Measurements from ENCODE around the gene ERRFI1. TPM values are rescaled to one million over a fixed set of nuclear protein-coding genes. Genes with fewer than 3 reads are reported as not detected.

The ERRFI1 gene
- total and polyA plus RNA-seq, 2 of the 8 experiments (the other 6 are each of a cell fraction or from before 2014, with no cell fraction given): 23.4 to 46.1 TPM

DNA sequence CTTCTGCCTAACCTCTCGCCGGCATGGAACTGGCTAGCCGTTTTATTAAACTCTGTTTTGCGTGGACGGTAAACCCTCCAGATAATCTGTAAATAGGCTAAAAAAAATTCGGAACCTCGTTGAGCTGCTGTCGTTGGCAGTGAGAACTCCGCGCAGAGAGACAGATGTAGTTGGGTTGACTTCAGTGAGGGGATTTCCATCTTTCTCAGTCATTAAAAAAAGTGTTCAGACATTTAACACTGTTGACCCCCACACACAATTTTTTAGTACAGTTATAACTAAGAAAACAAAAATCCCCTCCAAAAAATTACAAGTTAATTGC, 64.1 kb downstream of the ERRFI1 start:
- 2% methylated on average over 10 of the region's 10 CpGs; no CpG with 5 or more reads in 1 of the 2 experiments for WGBS, 2 experiments (ENCODE audit: extremely low coverage in 1 of 2, insufficient coverage in 1 of 2, insufficient read length in 1 of 2, insufficient replicate concordance in 2 of 2, low coverage in 1 of 2, low lambda C conversion rate in 2 of 2, missing lambda C conversion rate in 1 of 2)
- no peak overlapping the region for H2AK5ac ChIP-seq (ENCODE audit: low read depth, low read length)
- peaks cover 0 to 2% (median 0%) of the 10 kb centered on the region in 4 experiments; a peak in 1 of 7 replicates for H3K4me1 ChIP-seq (replicated peaks in 1 of 4; ENCODE audit: control insufficient read depth in 3 of 4, insufficient read depth in 4 of 4, low read length in 3 of 4)
- peak overlapping the region; percentile 87 for H3K56ac ChIP-seq (replicated peaks; ENCODE audit: insufficient read length, low read depth, low read length)
- H3K36me3 ChIP-seq (ENCODE audit: control insufficient read depth in 2 of 4, insufficient read depth in 4 of 4, low read length in 3 of 4): peaks cover 11 to 30% (median 26%) of the 10 kb centered on the region in 4 experiments
- no peak overlapping the region for H3K14ac ChIP-seq (ENCODE audit: insufficient read length)
- peak overlapping the region; percentile 75; the same call in 1 of the 2 replicates for H2BK5ac ChIP-seq (ENCODE audit: low read depth, low read length)
- no peaks in the 10 kb centered on the region for H3K9me3 ChIP-seq (ENCODE audit: insufficient read depth in 2 of 2, low read depth in 1 of 2, low read length in 1 of 2)
- H2AFZ ChIP-seq (ENCODE audit: low read length): no peak overlapping the region
- peaks cover 2% of the 10 kb centered on the region; the same call in 1 of the 2 replicates for H3K79me1 ChIP-seq (ENCODE audit: low read depth, low read length)
- H3K4me3 ChIP-seq (ENCODE audit: extremely low read depth in 1 of 4, insufficient read depth in 2 of 4, low read depth in 3 of 4, low read length in 4 of 4): peak overlapping the region; percentile 82 to 92 (median 86)
- H3K27me3 ChIP-seq (replicated peaks in 1 of 4; ENCODE audit: control insufficient read depth in 3 of 4, extremely low read depth in 1 of 4, insufficient read depth in 3 of 4, low read length in 3 of 4): no peaks in the 10 kb centered on the region
- peak overlapping the region in 3 of 4 experiments; percentile 71 to 82 (median 77); a peak in 6 of 7 replicates for H3K9ac ChIP-seq (replicated peaks in 1 of 4; ENCODE audit: extremely low read depth in 1 of 4, low read depth in 3 of 4, low read length in 3 of 4)
- no peak overlapping the region for H3K23ac ChIP-seq (ENCODE audit: insufficient read length)
- peak overlapping the region; percentile 13 for H4K5ac ChIP-seq (ENCODE audit: insufficient read length, low read depth, low read length)
- peak overlapping the region; percentile 91 for H3K4ac ChIP-seq (replicated peaks; ENCODE audit: insufficient read length, low read depth, low read length)
- no peak overlapping the region for H2BK120ac ChIP-seq (replicated peaks; ENCODE audit: low read depth, low read length)
- H2BK15ac ChIP-seq (ENCODE audit: low read length): no peak overlapping the region
- H4K20me1 ChIP-seq (replicated peaks in 1 of 2; ENCODE audit: control insufficient read depth in 1 of 2, insufficient read depth in 2 of 2, low read length in 2 of 2): no peaks in the 10 kb centered on the region
- H3K23me2 ChIP-seq (ENCODE audit: low read depth, low read length): no peaks in the 10 kb centered on the region
- DNase-seq (ENCODE audit: low read depth in 1 of 2, low spot score in 2 of 2) (no peak), FAIRE-seq (no peak)
- no peak overlapping the region for H2BK12ac ChIP-seq (ENCODE audit: low read depth, low read length)
- CTCF ChIA-PET (ENCODE audit: partially characterized antibody): interaction anchor here (6.6 kb wide), 1 partner anchor 14 kb away, joined by 38 read pairs; no protein-coding TSS in a partner anchor
- H3K18ac ChIP-seq (ENCODE audit: extremely low read depth, low read length): peak overlapping the region; percentile 75; the same call in 1 of the 2 replicates
- peak overlapping the region; percentile 95; the same call in 1 of the 2 replicates for H4K8ac ChIP-seq (ENCODE audit: extremely low read depth, insufficient read depth, low read length)
- POLR2A ChIA-PET (ENCODE audit: partially characterized antibody): interaction anchor here (0.7 to 2.0 kb wide), 9 partner anchors 13 to 54 kb away, joined by 3 to 7 read pairs (median 4); no protein-coding TSS in a partner anchor
- H3K4me2 ChIP-seq (ENCODE audit: insufficient read depth in 1 of 2, low read depth in 2 of 2, low read length in 2 of 2): peak overlapping the region; percentile 49 to 59
- no peak overlapping the region for H2BK20ac ChIP-seq (ENCODE audit: low read length)
- H3K27ac ChIP-seq (ENCODE audit: low read depth, low read length): peak overlapping the region; percentile 69; the same call in 1 of the 2 replicates
- H3K79me2 ChIP-seq (ENCODE audit: control insufficient read depth in 1 of 2, insufficient read depth in 2 of 2, low read length in 2 of 2): peaks cover 0 to 45% of the 10 kb centered on the region in 2 experiments; a peak in 2 of 4 replicates
- H4K91ac ChIP-seq (replicated peaks; ENCODE audit: insufficient read length, low read length): no peak overlapping the region
- TF ChIP-seq RFX5 (IDR thresholded peaks at IDR 0.05; ENCODE audit: borderline replicate concordance, low read depth, low read length): no peak
- no peak for TF ChIP-seq CBX5 (IDR thresholded peaks at IDR 0.05; ENCODE audit: low read depth, low read length)
- no peak for TF ChIP-seq JUN (IDR thresholded peaks at IDR 0.05; ENCODE audit: low read depth, low read length)
- TF ChIP-seq SP2 (IDR thresholded peaks at IDR 0.05; ENCODE audit: low read length): no peak
- no peak for TF ChIP-seq MAFK (IDR thresholded peaks at IDR 0.05; ENCODE audit: low read depth, low read length)
- TF ChIP-seq NANOG (IDR thresholded peaks at IDR 0.05; ENCODE audit: insufficient read depth, low read depth, low read length, poor library complexity, severe bottlenecking): no peak
- TF ChIP-seq NRF1 (IDR thresholded peaks at IDR 0.05; ENCODE audit: low read depth, low read length): no peak
- TF ChIP-seq POLR2AphosphoS5 (IDR thresholded peaks at IDR 0.05; ENCODE audit: low read depth, low read length): no peak
- TF ChIP-seq, protein P1, sequence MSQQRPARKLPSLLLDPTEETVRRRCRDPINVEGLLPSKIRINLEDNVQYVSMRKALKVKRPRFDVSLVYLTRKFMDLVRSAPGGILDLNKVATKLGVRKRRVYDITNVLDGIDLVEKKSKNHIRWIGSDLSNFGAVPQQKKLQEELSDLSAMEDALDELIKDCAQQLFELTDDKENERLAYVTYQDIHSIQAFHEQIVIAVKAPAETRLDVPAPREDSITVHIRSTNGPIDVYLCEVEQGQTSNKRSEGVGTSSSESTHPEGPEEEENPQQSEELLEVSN (IDR thresholded peaks at IDR 0.05): no peak
- TF ChIP-seq ASH2L (IDR thresholded peaks at IDR 0.05; ENCODE audit: low read length): no peak
- TF ChIP-seq, protein P2, sequence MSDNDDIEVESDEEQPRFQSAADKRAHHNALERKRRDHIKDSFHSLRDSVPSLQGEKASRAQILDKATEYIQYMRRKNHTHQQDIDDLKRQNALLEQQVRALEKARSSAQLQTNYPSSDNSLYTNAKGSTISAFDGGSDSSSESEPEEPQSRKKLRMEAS (IDR thresholded peaks at IDR 0.05): no peak
- TF ChIP-seq, protein P3, sequence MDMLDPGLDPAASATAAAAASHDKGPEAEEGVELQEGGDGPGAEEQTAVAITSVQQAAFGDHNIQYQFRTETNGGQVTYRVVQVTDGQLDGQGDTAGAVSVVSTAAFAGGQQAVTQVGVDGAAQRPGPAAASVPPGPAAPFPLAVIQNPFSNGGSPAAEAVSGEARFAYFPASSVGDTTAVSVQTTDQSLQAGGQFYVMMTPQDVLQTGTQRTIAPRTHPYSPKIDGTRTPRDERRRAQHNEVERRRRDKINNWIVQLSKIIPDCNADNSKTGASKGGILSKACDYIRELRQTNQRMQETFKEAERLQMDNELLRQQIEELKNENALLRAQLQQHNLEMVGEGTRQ (IDR thresholded peaks at IDR 0.05; ENCODE audit: low read length): no peak

Data from H1 (cell line).